CD4-positive, alpha-beta T cell (primary cell): Measurements from ENCODE around the gene SPATC1L. TPM values are rescaled to one million over a fixed set of nuclear protein-coding genes. Genes with fewer than 3 reads are reported as not detected.

Source experiments
- ATAC-seq: fragments of 200-7000 bp; cut with Tn5 transposase; one replicate; pipeline ENCODE4 v1.10.0; 2022; ENCODE audit warnings: mild to moderate bottlenecking; ENCODE audit not compliant: poor library complexity
- CTCF ChIA-PET: fragments of 350-600 bp; sonication (Branson Sonifier 250); formaldehyde crosslinking; loops from one replicate; lab custom pipeline; 2021; ENCODE audit warnings: antibody characterized with exemption, inconsistent platforms; lab: Charles Lee
- POLR2A ChIA-PET: fragments of 350-600 bp; sonication (Branson Sonifier 250); formaldehyde crosslinking; loops from one replicate; lab custom pipeline; 2021; ENCODE audit warnings: antibody characterized with exemption, inconsistent platforms; lab: Charles Lee
- DNase-seq, 14 experiments: peaks; one replicate each; pipeline ENCODE4 v3.0.0-alpha.2; 2013 to 2020; ENCODE audit warnings: mixed read lengths in 2 of 14
- H3K27ac ChIP-seq, 2 donors: one replicate each; pipeline versions ENCODE4 v1.5.1 to v1.7.0; 2013; ENCODE audit warnings: low read length in 2 of 2, low read depth in 1 of 2, mild to moderate bottlenecking in 1 of 2
- H3K27me3 ChIP-seq, 2 experiments: 1 replicate in 1 of 2; 2 replicates in 1 of 2; pipeline versions ENCODE4 v1.6.1 to v1.7.0; 2013; ENCODE audit warnings: low read length in 2 of 2, control low read depth in 1 of 2, mild to moderate bottlenecking in 1 of 2, moderate library complexity in 1 of 2; ENCODE audit not compliant: insufficient read depth in 2 of 2, control insufficient read depth in 1 of 2
- H3K36me3 ChIP-seq: one replicate; pipeline ENCODE4 v1.6.1; 2013; ENCODE audit warnings: low read length, control low read depth; ENCODE audit not compliant: insufficient read depth
- H3K4me1 ChIP-seq: one replicate; pipeline ENCODE4 v1.6.1; 2013; ENCODE audit warnings: low read length, control low read depth; ENCODE audit not compliant: insufficient read depth
- H3K4me3 ChIP-seq: one replicate; pipeline ENCODE4 v1.5.1; 2013; ENCODE audit warnings: mild to moderate bottlenecking, low read length, moderate library complexity
- H3K9me3 ChIP-seq, 2 experiments: 1 replicate in 1 of 2; 2 replicates in 1 of 2; pipeline versions ENCODE4 v1.6.1 to v1.7.0; 2013; ENCODE audit warnings: low read length in 2 of 2, mild to moderate bottlenecking in 2 of 2, control low read depth in 1 of 2, moderate library complexity in 1 of 2; ENCODE audit not compliant: control insufficient read depth in 1 of 2, insufficient read depth in 1 of 2
- H3K27ac Mint-ChIP-seq: one replicate; pipeline ENCODE4 v1.8.0; 2020; ENCODE audit warnings: mixed read lengths
- H3K27me3 Mint-ChIP-seq: one replicate; pipeline ENCODE4 v1.8.0; 2021; ENCODE audit warnings: mixed read lengths
- H3K36me3 Mint-ChIP-seq: one replicate; pipeline ENCODE4 v1.8.0; 2021; ENCODE audit warnings: low read depth, mixed read lengths
- H3K4me1 Mint-ChIP-seq: one replicate; pipeline ENCODE4 v1.8.0; 2021; ENCODE audit warnings: low read depth, mixed read lengths
- H3K4me3 Mint-ChIP-seq: one replicate; pipeline ENCODE4 v1.8.0; 2020; ENCODE audit warnings: mild to moderate bottlenecking, mixed read lengths
- H3K9me3 Mint-ChIP-seq: one replicate; pipeline ENCODE4 v1.8.0; 2020; ENCODE audit warnings: mixed read lengths
- intact Hi-C, 2 experiments: fragments of 100-400 bp; cut with DNase I in 1 of 2; cut with micrococcal nuclease in 1 of 2; formaldehyde crosslinking; loops; one replicate each; pipeline versions ENCODE4 v1.15.1 to v1.9.0; 2023 to 2025; cut with DNase I, micrococcal nuclease
- total RNA-seq, 174 experiments: library from RNA in 2 of 174; stranded (reverse) in 2 of 174; gene quantifications; one replicate each; pipeline ENCODE4 v1.2.3 and lab custom pipeline; 2021 to 2026
- TF ChIP-seq, protein P1 (sequence below): fragments of 200-600 bp; IDR thresholded peaks from one replicate; pipeline ENCODE4 v1.8.0; 2022; ENCODE audit warnings: antibody characterized with exemption, mild to moderate bottlenecking

Gene SPATC1L
- total RNA-seq, 2 experiments from 2014 or later = 2.8 to 3.0 TPM

DNA sequence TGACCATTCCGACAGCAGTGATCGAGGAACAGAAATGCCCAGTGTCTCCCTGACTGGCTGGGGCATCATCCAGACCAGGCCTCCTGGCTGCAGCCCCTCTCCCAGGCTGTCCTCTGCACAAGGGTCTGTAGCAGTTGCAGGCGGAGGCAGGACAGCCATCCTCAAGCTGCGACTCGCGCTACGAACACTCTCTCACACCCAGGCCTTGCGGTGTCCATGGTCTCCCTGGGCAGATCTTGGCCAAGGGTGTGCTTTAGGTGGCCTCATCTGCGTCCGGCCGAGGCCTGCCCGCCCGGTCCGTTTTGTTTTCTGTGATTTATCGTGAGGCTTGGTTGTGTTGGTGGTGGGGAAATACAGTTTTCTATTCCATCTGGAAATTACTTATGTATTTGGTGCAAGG lies 44.6 kb downstream of the SPATC1L start:
- DNase-seq = no peak

DNA sequence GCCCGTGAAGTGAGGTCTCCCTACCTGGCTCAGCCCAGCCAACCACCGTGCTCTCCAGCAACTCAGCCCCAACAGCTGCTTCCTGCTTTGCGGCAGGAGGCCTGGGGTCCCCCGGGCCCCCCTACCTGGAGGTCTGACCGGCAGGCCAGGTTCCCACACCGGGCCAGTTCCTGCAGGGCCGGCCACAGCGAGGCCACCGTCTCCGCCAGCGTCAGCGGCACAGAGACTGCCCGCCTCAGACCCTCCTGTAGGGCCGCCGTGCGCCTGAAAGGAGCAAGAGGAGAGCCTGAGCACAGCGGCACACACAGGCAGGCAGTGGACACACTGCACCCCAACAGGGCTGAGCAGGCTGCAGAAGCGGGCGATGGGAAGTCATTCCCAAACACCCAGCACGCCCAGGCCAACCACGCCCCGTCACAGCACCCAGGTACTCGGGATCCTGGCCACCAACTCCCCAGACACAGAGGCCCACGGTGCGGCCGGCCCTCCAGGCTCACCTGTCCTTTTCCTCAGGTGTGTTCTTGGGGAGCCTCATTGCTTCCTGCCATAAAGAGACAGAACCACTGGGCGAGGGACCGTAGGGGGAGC lies 45.8 kb downstream of the SPATC1L start:
- POLR2A ChIA-PET = no interaction called here
- H3K27me3 Mint-ChIP-seq = peaks cover 4% of the 10 kb centered on the region
- TF ChIP-seq, protein P1, sequence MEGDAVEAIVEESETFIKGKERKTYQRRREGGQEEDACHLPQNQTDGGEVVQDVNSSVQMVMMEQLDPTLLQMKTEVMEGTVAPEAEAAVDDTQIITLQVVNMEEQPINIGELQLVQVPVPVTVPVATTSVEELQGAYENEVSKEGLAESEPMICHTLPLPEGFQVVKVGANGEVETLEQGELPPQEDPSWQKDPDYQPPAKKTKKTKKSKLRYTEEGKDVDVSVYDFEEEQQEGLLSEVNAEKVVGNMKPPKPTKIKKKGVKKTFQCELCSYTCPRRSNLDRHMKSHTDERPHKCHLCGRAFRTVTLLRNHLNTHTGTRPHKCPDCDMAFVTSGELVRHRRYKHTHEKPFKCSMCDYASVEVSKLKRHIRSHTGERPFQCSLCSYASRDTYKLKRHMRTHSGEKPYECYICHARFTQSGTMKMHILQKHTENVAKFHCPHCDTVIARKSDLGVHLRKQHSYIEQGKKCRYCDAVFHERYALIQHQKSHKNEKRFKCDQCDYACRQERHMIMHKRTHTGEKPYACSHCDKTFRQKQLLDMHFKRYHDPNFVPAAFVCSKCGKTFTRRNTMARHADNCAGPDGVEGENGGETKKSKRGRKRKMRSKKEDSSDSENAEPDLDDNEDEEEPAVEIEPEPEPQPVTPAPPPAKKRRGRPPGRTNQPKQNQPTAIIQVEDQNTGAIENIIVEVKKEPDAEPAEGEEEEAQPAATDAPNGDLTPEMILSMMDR = no peak
- H3K4me3 ChIP-seq = no peak overlapping the region
- H3K36me3 ChIP-seq = no peaks in the 10 kb centered on the region
- peaks cover 0 to 3% of the 10 kb centered on the region in 2 experiments for H3K27me3 ChIP-seq
- H3K4me1 Mint-ChIP-seq = peaks cover 2% of the 10 kb centered on the region
- intact Hi-C loops = no loop called here
- H3K36me3 Mint-ChIP-seq = no peaks in the 10 kb centered on the region
- H3K9me3 ChIP-seq = peaks cover 0 to 5% of the 10 kb centered on the region in 2 experiments
- H3K4me1 ChIP-seq = peaks cover 7% of the 10 kb centered on the region
- no peaks in the 10 kb centered on the region for H3K9me3 Mint-ChIP-seq
- H3K27ac Mint-ChIP-seq = no peak overlapping the region
- no peak overlapping the region for H3K27ac ChIP-seq
- no peak for ATAC-seq
- no peak for DNase-seq
- H3K4me3 Mint-ChIP-seq = no peak overlapping the region
- CTCF ChIA-PET = no interaction called here

More for the DNA sequence above, 44.6 kb downstream of the SPATC1L start:
- Histone ChIP-seq H3K4me3 (no peak overlapping the region), H3K27ac (no peak overlapping the region), H3K9me3 (peaks cover 0 to 5% of the 10 kb centered on the region in 2 experiments), H3K4me1 (peaks cover 12% of the 10 kb centered on the region), H3K36me3 (no peaks in the 10 kb centered on the region), H3K27me3 (peaks cover 0 to 3% of the 10 kb centered on the region in 2 experiments)
- CTCF ChIA-PET = no interaction called here
- peaks cover 8% of the 10 kb centered on the region for H3K4me1 Mint-ChIP-seq
- POLR2A ChIA-PET = no interaction called here
- H3K9me3 Mint-ChIP-seq = no peaks in the 10 kb centered on the region
- H3K4me3 Mint-ChIP-seq = no peak overlapping the region
- intact Hi-C loops = loop anchor here in 1 of 2 experiments (5.0 to 10.0 kb wide), 3 partner anchors 88 to 167 kb away; partner anchors contain the start of genes LSS, MCM3AP and YBEY
- no peak overlapping the region for H3K27ac Mint-ChIP-seq
- no peak for ATAC-seq
- peaks cover 4% of the 10 kb centered on the region for H3K27me3 Mint-ChIP-seq
- H3K36me3 Mint-ChIP-seq = no peaks in the 10 kb centered on the region
- TF ChIP-seq, protein P1 = no peak

DNA sequence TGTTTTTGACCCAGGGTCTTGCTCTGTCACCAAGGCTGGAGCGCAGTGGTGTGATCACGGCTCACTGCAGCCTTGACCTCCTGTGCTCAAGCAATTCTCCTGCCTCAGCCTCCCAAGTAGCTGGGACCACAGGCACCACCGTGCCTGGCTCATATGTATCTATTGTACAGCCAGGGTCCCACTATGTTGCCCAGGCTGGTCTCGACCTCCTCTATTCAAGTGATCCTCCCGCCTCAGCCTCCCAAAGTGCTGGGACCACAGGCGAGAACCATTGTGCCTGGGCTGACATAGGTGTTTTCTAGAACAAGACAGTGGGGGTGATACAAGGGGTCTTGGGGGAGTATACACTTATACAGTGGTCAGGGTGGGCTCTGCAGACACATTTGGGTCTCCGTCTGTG lies 46.4 kb downstream of the SPATC1L start:
- Mint-ChIP-seq H3K27me3 (peaks cover 4% of the 10 kb centered on the region), H3K9me3 (no peaks in the 10 kb centered on the region), H3K36me3 (no peaks in the 10 kb centered on the region), H3K4me3 (no peak overlapping the region), H3K4me1 (no peaks in the 10 kb centered on the region), H3K27ac (no peak overlapping the region)
- Histone ChIP-seq H3K27me3 (peaks cover 0 to 3% of the 10 kb centered on the region in 2 experiments), H3K36me3 (no peaks in the 10 kb centered on the region), H3K4me1 (peaks cover 1% of the 10 kb centered on the region), H3K27ac (no peak overlapping the region), H3K4me3 (no peak overlapping the region), H3K9me3 (peaks cover 0 to 5% of the 10 kb centered on the region in 2 experiments)
- DNase-seq (no peak), ATAC-seq (no peak)
- TF ChIP-seq, protein P1 = no peak
- POLR2A ChIA-PET = no interaction called here
- intact Hi-C loops = no loop called here
- CTCF ChIA-PET = no interaction called here
